OCI-LY3 (cell line): ENCODE results near the gene NFIA.

Experiments used
- EZH2phosphoT487 ChIP-seq: fragments of 200-600 bp; shearing (Covaris generic); IDR thresholded peaks from 2 replicates; pipeline ENCODE4 v1.6.1; 2018; ENCODE audit warnings: antibody characterized with exemption, mixed run types, low read depth
- TF ChIP-seq, protein P1 (sequence below): fragments of 200-600, 300-600 bp; sonication (generic); IDR thresholded peaks from 2 replicates; pipeline ENCODE4 v1.5.1; 2014; ENCODE audit warnings: antibody characterized with exemption, low read length, low read depth

DNA sequence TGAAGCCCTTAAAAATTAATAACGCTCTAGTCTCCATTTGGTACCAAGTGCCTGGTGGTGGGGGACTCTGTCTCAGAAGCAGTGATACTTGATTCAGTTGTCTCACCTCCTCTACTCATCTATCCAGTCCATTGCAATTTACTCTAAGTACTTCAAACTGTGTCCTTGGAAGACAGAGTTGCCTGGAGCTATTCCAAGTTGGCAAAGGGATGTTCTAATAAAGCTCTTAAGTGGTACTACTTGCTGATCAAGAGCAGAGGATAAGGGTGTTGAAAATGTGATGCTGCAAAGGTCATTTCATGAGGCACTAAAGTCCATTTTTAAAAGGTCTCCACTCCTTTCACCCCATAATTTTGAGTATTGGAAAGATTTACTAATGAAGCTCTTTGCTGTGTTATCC lies 142.2 kb downstream of the NFIA start:
- TF ChIP-seq, protein P1, sequence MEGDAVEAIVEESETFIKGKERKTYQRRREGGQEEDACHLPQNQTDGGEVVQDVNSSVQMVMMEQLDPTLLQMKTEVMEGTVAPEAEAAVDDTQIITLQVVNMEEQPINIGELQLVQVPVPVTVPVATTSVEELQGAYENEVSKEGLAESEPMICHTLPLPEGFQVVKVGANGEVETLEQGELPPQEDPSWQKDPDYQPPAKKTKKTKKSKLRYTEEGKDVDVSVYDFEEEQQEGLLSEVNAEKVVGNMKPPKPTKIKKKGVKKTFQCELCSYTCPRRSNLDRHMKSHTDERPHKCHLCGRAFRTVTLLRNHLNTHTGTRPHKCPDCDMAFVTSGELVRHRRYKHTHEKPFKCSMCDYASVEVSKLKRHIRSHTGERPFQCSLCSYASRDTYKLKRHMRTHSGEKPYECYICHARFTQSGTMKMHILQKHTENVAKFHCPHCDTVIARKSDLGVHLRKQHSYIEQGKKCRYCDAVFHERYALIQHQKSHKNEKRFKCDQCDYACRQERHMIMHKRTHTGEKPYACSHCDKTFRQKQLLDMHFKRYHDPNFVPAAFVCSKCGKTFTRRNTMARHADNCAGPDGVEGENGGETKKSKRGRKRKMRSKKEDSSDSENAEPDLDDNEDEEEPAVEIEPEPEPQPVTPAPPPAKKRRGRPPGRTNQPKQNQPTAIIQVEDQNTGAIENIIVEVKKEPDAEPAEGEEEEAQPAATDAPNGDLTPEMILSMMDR, result no peak
- TF ChIP-seq EZH2phosphoT487, result no peak
